ENCODE data around the gene DFFA. TPM values are rescaled to one million over a fixed set of nuclear protein-coding genes. Genes with fewer than 3 reads are reported as not detected.

DFFA gene
- total RNA-seq, 1 experiment from 2014 or later = 52.0 TPM

DNA sequence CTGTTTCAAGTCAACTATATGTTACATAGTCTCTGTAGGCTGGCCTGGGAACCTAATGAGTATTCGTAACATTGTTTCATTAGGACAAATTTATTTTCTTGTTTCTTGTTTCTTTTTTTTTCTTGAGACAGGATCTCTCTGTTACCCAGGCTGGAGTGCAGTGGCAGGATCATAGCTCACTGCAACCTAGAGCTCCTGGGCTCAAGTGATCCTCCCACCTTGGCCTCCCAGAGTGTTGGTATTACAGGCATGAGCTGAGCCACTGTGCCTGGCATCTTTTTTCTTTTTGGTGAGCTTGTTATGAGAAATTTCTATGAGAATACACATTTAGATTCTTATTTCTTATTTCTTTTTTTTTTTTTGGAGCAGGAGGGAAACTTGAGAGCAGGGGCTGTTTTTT lies 35.3 kb downstream of the DFFA start:
- Histone ChIP-seq H3K9me3 (ENCODE audit: low read length) (no peaks in the 10 kb centered on the region), H3K4me1 (ENCODE audit: insufficient read depth, low read length) (no peaks in the 10 kb centered on the region), H3F3A (ENCODE audit: low read length, unreplicated experiment) (no peaks in the 10 kb centered on the region), H3K36me3 (ENCODE audit: low read depth, low read length) (no peaks in the 10 kb centered on the region), H3K4me2 (ENCODE audit: low read length) (no peak overlapping the region), H3K79me2 (ENCODE audit: low read length) (0 out of 2 replicates have a peak, but pooled peaks cover 3% of the 10 kb centered on the region), H4K20me1 (ENCODE audit: low read length) (no peaks in the 10 kb centered on the region), H2AFZ (ENCODE audit: low read length) (no peak overlapping the region), H3K27me3 (ENCODE audit: low read length) (no peaks in the 10 kb centered on the region), H3K27ac (ENCODE audit: low read length) (no peak overlapping the region), H3K4me3 (ENCODE audit: low read length) (no peak overlapping the region), H3K9me2 (replicated peaks; ENCODE audit: low read length) (no peaks in the 10 kb centered on the region), H3K9ac (ENCODE audit: low read length) (no peak overlapping the region)
- BruUV-seq (replicated peaks) = no TSS peak
- intact Hi-C loops (cut with micrococcal nuclease) = no loop called here
- ATAC-seq (no peak), DNase-seq (no peak)
- no peak for TF ChIP-seq CTCF (conservative IDR thresholded peaks at IDR 0.05; ENCODE audit: low read depth, low read length)
- TF ChIP-seq EZH2 (IDR thresholded peaks at IDR 0.05; ENCODE audit: low read length, unreplicated experiment) = no peak
- TF ChIP-seq EZH2phosphoT487 (IDR thresholded peaks at IDR 0.05; ENCODE audit: borderline replicate concordance, low read length) = no peak
- ChIA-PET POLR2A (ENCODE audit: unreplicated experiment) (no interaction called here), CTCF (interaction anchor here (0.6 to 0.7 kb wide), 2 partner anchors 30 to 525 kb away, joined by 3 to 5 read pairs; no protein-coding TSS in a partner anchor)

- POLR2A ChIA-PET (ENCODE audit: unreplicated experiment) = no interaction called here
- H3K4me2 ChIP-seq (ENCODE audit: low read length) = no peak overlapping the region
- no peak overlapping the region for H3K4me3 ChIP-seq (ENCODE audit: low read length)
- no peak for DNase-seq
- H3F3A ChIP-seq (ENCODE audit: low read length, unreplicated experiment) = no peaks in the 10 kb centered on the region
- H3K4me1 ChIP-seq (ENCODE audit: insufficient read depth, low read length) = peaks cover 5% of the 10 kb centered on the region; the same call in 1 of the 2 replicates
- TF ChIP-seq CTCF (conservative IDR thresholded peaks at IDR 0.05; ENCODE audit: low read depth, low read length) = no peak
- no peak for TF ChIP-seq EZH2 (IDR thresholded peaks at IDR 0.05; ENCODE audit: low read length, unreplicated experiment)
- no peak for TF ChIP-seq EZH2phosphoT487 (IDR thresholded peaks at IDR 0.05; ENCODE audit: borderline replicate concordance, low read length)
- no TSS peak for BruUV-seq (replicated peaks)
- no peaks in the 10 kb centered on the region for H3K27me3 ChIP-seq (ENCODE audit: low read length)
- no peak overlapping the region for H3K9ac ChIP-seq (ENCODE audit: low read length)
- no peak for ATAC-seq
- H3K27ac ChIP-seq (ENCODE audit: low read length) = no peak overlapping the region
- intact Hi-C loops (cut with micrococcal nuclease) = no loop called here
- H3K9me2 ChIP-seq (replicated peaks; ENCODE audit: low read length) = no peaks in the 10 kb centered on the region
- H4K20me1 ChIP-seq (ENCODE audit: low read length) = no peaks in the 10 kb centered on the region
- H3K79me2 ChIP-seq (ENCODE audit: low read length) = peaks cover 16% of the 10 kb centered on the region
- no peak overlapping the region for H2AFZ ChIP-seq (ENCODE audit: low read length)
- H3K9me3 ChIP-seq (ENCODE audit: low read length) = no peaks in the 10 kb centered on the region
- CTCF ChIA-PET = no interaction called here
- no peaks in the 10 kb centered on the region for H3K36me3 ChIP-seq (ENCODE audit: low read depth, low read length)
Measured at GRCh38 chr1:10434590-10434989, 37.7 kb downstream of the DFFA start.

- Histone ChIP-seq H3K9me3 (ENCODE audit: low read length) (no peaks in the 10 kb centered on the region), H3K36me3 (ENCODE audit: low read depth, low read length) (no peaks in the 10 kb centered on the region), H3K27ac (ENCODE audit: low read length) (no peak overlapping the region), H3K9ac (ENCODE audit: low read length) (no peak overlapping the region), H3K4me1 (ENCODE audit: insufficient read depth, low read length) (peaks cover 8% of the 10 kb centered on the region; the same call in 1 of the 2 replicates), H2AFZ (ENCODE audit: low read length) (no peak overlapping the region), H3K4me3 (ENCODE audit: low read length) (no peak overlapping the region), H3K79me2 (ENCODE audit: low read length) (peaks cover 16% of the 10 kb centered on the region), H3F3A (ENCODE audit: low read length, unreplicated experiment) (no peaks in the 10 kb centered on the region), H3K4me2 (ENCODE audit: low read length) (no peak overlapping the region), H3K9me2 (replicated peaks; ENCODE audit: low read length) (no peaks in the 10 kb centered on the region), H3K27me3 (ENCODE audit: low read length) (no peaks in the 10 kb centered on the region), H4K20me1 (ENCODE audit: low read length) (no peaks in the 10 kb centered on the region)
- BruUV-seq (replicated peaks) = no TSS peak
- intact Hi-C loops (cut with micrococcal nuclease) = no loop called here
- TF ChIP-seq CTCF (conservative IDR thresholded peaks at IDR 0.05; ENCODE audit: low read depth, low read length) = no peak
- no peak for TF ChIP-seq EZH2phosphoT487 (IDR thresholded peaks at IDR 0.05; ENCODE audit: borderline replicate concordance, low read length)
- no peak for TF ChIP-seq EZH2 (IDR thresholded peaks at IDR 0.05; ENCODE audit: low read length, unreplicated experiment)
- ATAC-seq (no peak), DNase-seq (no peak)
- CTCF ChIA-PET = no interaction called here
- POLR2A ChIA-PET (ENCODE audit: unreplicated experiment) = no interaction called here
Measured at GRCh38 chr1:10433790-10434189, 38.5 kb downstream of the DFFA start.
